ENCODE data around the gene GFER. TPM values are rescaled to one million over a fixed set of nuclear protein-coding genes. Genes with fewer than 3 reads are reported as not detected.

The GFER gene
- total RNA-seq, 1 donor, result 8.6 TPM

GRCh38 chr16:1978476-1979120 lies 5.4 kb upstream of the GFER start:
- no peak for DNase-seq (ENCODE audit: low read depth)
- H3K4me3 ChIP-seq (ENCODE audit: low read depth, low read length), result no peak overlapping the region
- no peak for TF ChIP-seq CTCF (IDR thresholded peaks at IDR 0.05; ENCODE audit: insufficient read depth, low read length)

GRCh38 chr16:1979271-1980029 lies 4.5 kb upstream of the GFER start:
- no peak overlapping the region for H3K4me3 ChIP-seq (ENCODE audit: low read depth, low read length)
- DNase-seq (ENCODE audit: low read depth), result no peak
- TF ChIP-seq CTCF (IDR thresholded peaks at IDR 0.05; ENCODE audit: insufficient read depth, low read length), result no peak

GRCh38 chr16:1980030-1980769 lies 3.8 kb upstream of the GFER start:
- no peak for TF ChIP-seq CTCF (IDR thresholded peaks at IDR 0.05; ENCODE audit: insufficient read depth, low read length)

GRCh38 chr16:1980770-1981087 lies 3.3 kb upstream of the GFER start:
- DNase-seq (ENCODE audit: low read depth), result no peak
- H3K4me3 ChIP-seq (ENCODE audit: low read depth, low read length), result no peak overlapping the region
- no peak for TF ChIP-seq CTCF (IDR thresholded peaks at IDR 0.05; ENCODE audit: insufficient read depth, low read length)

More at GRCh38 chr16:1980030-1980769, 3.8 kb upstream of the GFER start:
- H3K4me3 ChIP-seq (ENCODE audit: low read depth, low read length), result no peak overlapping the region
- DNase-seq (ENCODE audit: low read depth), result no peak

- H3K4me3 ChIP-seq (ENCODE audit: low read depth, low read length), result no peak within 1 kb of the TSS
- no peak for TF ChIP-seq CTCF (IDR thresholded peaks at IDR 0.05; ENCODE audit: insufficient read depth, low read length)
- no peak for DNase-seq (ENCODE audit: low read depth)
Observed at GRCh38 chr16:1981398-1981836, 2.6 kb upstream of the GFER start, which contains the start of gene NOXO1. Gene NOXO1 (minus strand): TSS chr16:1981469. CDS start chr16:1981179, 290 bp downstream.

- no peak overlapping the region for H3K4me3 ChIP-seq (ENCODE audit: low read depth, low read length)
- TF ChIP-seq CTCF (IDR thresholded peaks at IDR 0.05; ENCODE audit: insufficient read depth, low read length), result no peak
- DNase-seq (ENCODE audit: low read depth), result no peak
Observed at GRCh38 chr16:1982013-1982433, 2.0 kb upstream of the GFER start.

Data from fibroblast of the aortic adventitia (primary cell).